Fibroblast of skin of scalp (primary cell): ENCODE measurements around the gene FCHO2.

Experiments used
- DNase-seq: peaks from one replicate; pipeline ENCODE4 v3.0.0-alpha.2; 2013

Gene FCHO2

GRCh38 chr5:73030531-73030930, 74.7 kb downstream of the FCHO2 start:
- DNase-seq = no peak

- peak; percentile 89 for DNase-seq
These were observed 75.2 kb downstream of the FCHO2 start for GRCh38 chr5:73030995-73031394.

- DNase-seq = peak; percentile 93
These were observed 76.0 kb downstream of the FCHO2 start for GRCh38 chr5:73031839-73032238.

- DNase-seq = peak; percentile 27
These were observed 76.8 kb downstream of the FCHO2 start for GRCh38 chr5:73032635-73033034.

GRCh38 chr5:73037545-73037944, 81.7 kb downstream of the FCHO2 start:
- no peak for DNase-seq

- no peak for DNase-seq
These were observed 83.2 kb downstream of the FCHO2 start for GRCh38 chr5:73039082-73039481.

GRCh38 chr5:73042993-73043392, 87.2 kb downstream of the FCHO2 start:
- no peak for DNase-seq

- DNase-seq = no peak
These were observed 88.7 kb downstream of the FCHO2 start for GRCh38 chr5:73044546-73044945.

- DNase-seq = no peak
These were observed 89.8 kb downstream of the FCHO2 start for GRCh38 chr5:73045623-73046022.

GRCh38 chr5:73061593-73061992, 105.8 kb downstream of the FCHO2 start:
- no peak for DNase-seq

GRCh38 chr5:73066466-73066865, 110.6 kb downstream of the FCHO2 start:
- DNase-seq = peak; percentile 89

GRCh38 chr5:73067213-73067612, 111.4 kb downstream of the FCHO2 start:
- no peak for DNase-seq

- DNase-seq = no peak
These were observed 125.3 kb downstream of the FCHO2 start for GRCh38 chr5:73081093-73081492.

GRCh38 chr5:73088026-73088425, 132.2 kb downstream of the FCHO2 start:
- DNase-seq = no peak

- DNase-seq = peak; percentile 79
These were observed 138.1 kb downstream of the FCHO2 start for GRCh38 chr5:73093943-73094342.

GRCh38 chr5:73094415-73094814, 138.6 kb downstream of the FCHO2 start:
- no peak for DNase-seq

- DNase-seq = no peak
These were observed 139.9 kb downstream of the FCHO2 start for GRCh38 chr5:73095564-73096238.

- DNase-seq = no peak
These were observed 140.4 kb downstream of the FCHO2 start for GRCh38 chr5:73096239-73096575.

- no peak for DNase-seq
These were observed 141.9 kb downstream of the FCHO2 start for GRCh38 chr5:73097740-73098139.

GRCh38 chr5:73100109-73100508, 144.3 kb downstream of the FCHO2 start:
- no peak for DNase-seq

GRCh38 chr5:73103870-73104299, 148.0 kb downstream of the FCHO2 start:
- DNase-seq = no peak

- DNase-seq = no peak
These were observed 148.5 kb downstream of the FCHO2 start for GRCh38 chr5:73104326-73104725.

- DNase-seq = no peak
These were observed 150.5 kb downstream of the FCHO2 start for GRCh38 chr5:73106335-73106734.

- no peak for DNase-seq
These were observed 154.3 kb downstream of the FCHO2 start for GRCh38 chr5:73110190-73110589.

- DNase-seq = no peak
These were observed 155.7 kb downstream of the FCHO2 start for GRCh38 chr5:73111536-73111935.
